OCI-LY3 (cell line): ENCODE measurements around the gene C1QTNF12.

ENCODE experiments used
- H2AFZ ChIP-seq: fragments of 200-600, 300-600 bp; shearing (Covaris generic); 2 replicates; pipeline ENCODE4 v1.6.0; 2014; ENCODE audit warnings: antibody characterized with exemption, low read depth, low read length
- H3K27ac ChIP-seq: fragments of 200-600, 300-600 bp; sonication (generic); 2 replicates; pipeline ENCODE4 v1.5.1; 2014; ENCODE audit warnings: mild to moderate bottlenecking, low read length, moderate library complexity, mixed read lengths
- H3K27me3 ChIP-seq: fragments of 200-600, 300-600 bp; sonication (generic); 2 replicates; pipeline ENCODE4 v1.6.1; 2014; ENCODE audit warnings: low read depth, low read length, mixed read lengths
- H3K36me3 ChIP-seq: fragments of 200-600, 300-600 bp; sonication (generic); replicated peaks from 2 replicates; pipeline ENCODE3; 2014; ENCODE audit warnings: low read depth, low read length, mixed read lengths
- H3K4me1 ChIP-seq: fragments of 300-600, 200-600 bp; sonication (generic); 2 replicates; pipeline ENCODE4 v1.6.1; 2014; ENCODE audit warnings: low read length, mixed read lengths
- H3K4me2 ChIP-seq: fragments of 200-600, 300-600 bp; sonication (generic); 2 replicates; pipeline ENCODE4 v1.6.1; 2014; ENCODE audit warnings: low read length, mixed read lengths
- H3K4me3 ChIP-seq: fragments of 300-600, 200-600 bp; sonication (generic); 2 replicates; pipeline ENCODE4 v1.5.1; 2014; ENCODE audit warnings: antibody characterized with exemption, mild to moderate bottlenecking, low read length, moderate library complexity
- H3K79me2 ChIP-seq: fragments of 300-600, 200-600 bp; shearing (Covaris generic); 2 replicates; pipeline ENCODE4 v1.6.1; 2014; ENCODE audit warnings: mild to moderate bottlenecking, low read length, mixed read lengths
- H3K9ac ChIP-seq: fragments of 300-600, 200-600 bp; shearing (Covaris generic); 2 replicates; pipeline ENCODE4 v1.6.0; 2014; ENCODE audit warnings: mild to moderate bottlenecking, low read length, moderate library complexity
- H3K9me3 ChIP-seq: fragments of 200-600, 300-600 bp; shearing (Covaris generic); 2 replicates; pipeline ENCODE4 v1.6.1; 2014; ENCODE audit warnings: low read length, mixed read lengths; ENCODE audit not compliant: insufficient read depth
- H4K20me1 ChIP-seq: fragments of 200-600, 300-600 bp; sonication (generic); 2 replicates; pipeline ENCODE4 v1.6.1; 2016; ENCODE audit warnings: low read length, mixed read lengths; ENCODE audit not compliant: insufficient read depth
- CTCF ChIP-seq: fragments of 200-600, 300-600 bp; sonication (generic); IDR thresholded peaks from 2 replicates; pipeline ENCODE4 v1.5.1; 2014; ENCODE audit warnings: antibody characterized with exemption, low read length, low read depth
- EZH2phosphoT487 ChIP-seq: fragments of 200-600 bp; shearing (Covaris generic); IDR thresholded peaks from 2 replicates; pipeline ENCODE4 v1.6.1; 2018; ENCODE audit warnings: antibody characterized with exemption, mixed run types, low read depth

Gene C1QTNF12

GRCh38 chr1:1256956-1257871, 10.7 kb upstream of the C1QTNF12 start:
- H3K36me3 ChIP-seq, result peaks cover 40% of the 10 kb centered on the region
- no peak overlapping the region for H3K9ac ChIP-seq
- H3K4me1 ChIP-seq, result peaks cover 9% of the 10 kb centered on the region; the same call in 1 of the 2 replicates
- H3K79me2 ChIP-seq, result peaks cover 11% of the 10 kb centered on the region; the same call in 1 of the 2 replicates
- peaks cover 6% of the 10 kb centered on the region for H4K20me1 ChIP-seq
- no peak overlapping the region for H3K4me3 ChIP-seq
- H3K27me3 ChIP-seq, result no peaks in the 10 kb centered on the region
- no peak overlapping the region for H2AFZ ChIP-seq
- H3K9me3 ChIP-seq, result no peaks in the 10 kb centered on the region
- no peak overlapping the region for H3K4me2 ChIP-seq
- H3K27ac ChIP-seq, result no peak overlapping the region
- TF ChIP-seq EZH2phosphoT487 (no peak), CTCF (no peak)

GRCh38 chr1:1255611-1256010, 9.1 kb upstream of the C1QTNF12 start:
- no peak overlapping the region for H3K9ac ChIP-seq
- peaks cover 13% of the 10 kb centered on the region for H3K4me1 ChIP-seq
- TF ChIP-seq EZH2phosphoT487 (no peak), CTCF (no peak)
- no peak overlapping the region for H3K27ac ChIP-seq
- H3K4me2 ChIP-seq, result no peak overlapping the region
- H3K79me2 ChIP-seq, result peaks cover 11% of the 10 kb centered on the region; the same call in 1 of the 2 replicates
- no peaks in the 10 kb centered on the region for H3K9me3 ChIP-seq
- no peaks in the 10 kb centered on the region for H3K27me3 ChIP-seq
- no peak overlapping the region for H3K4me3 ChIP-seq
- H4K20me1 ChIP-seq, result peaks cover 11% of the 10 kb centered on the region
- no peak overlapping the region for H2AFZ ChIP-seq
- peaks cover 32% of the 10 kb centered on the region for H3K36me3 ChIP-seq

- H3K4me2 ChIP-seq, result no peak overlapping the region
- H3K27ac ChIP-seq, result no peak overlapping the region
- H3K9me3 ChIP-seq, result no peaks in the 10 kb centered on the region
- H3K4me1 ChIP-seq, result peaks cover 12% of the 10 kb centered on the region
- H4K20me1 ChIP-seq, result peaks cover 12% of the 10 kb centered on the region
- TF ChIP-seq EZH2phosphoT487, result no peak
- TF ChIP-seq CTCF, result no peak
- no peak overlapping the region for H3K4me3 ChIP-seq
- H3K27me3 ChIP-seq, result no peaks in the 10 kb centered on the region
- H3K36me3 ChIP-seq, result peaks cover 31% of the 10 kb centered on the region
- no peak overlapping the region for H2AFZ ChIP-seq
- H3K79me2 ChIP-seq, result peaks cover 11% of the 10 kb centered on the region; the same call in 1 of the 2 replicates
- no peak overlapping the region for H3K9ac ChIP-seq
These were observed 8.6 kb upstream of the C1QTNF12 start for GRCh38 chr1:1255078-1255477.

GRCh38 chr1:1254667-1254998, 8.1 kb upstream of the C1QTNF12 start:
- peaks cover 14% of the 10 kb centered on the region for H3K4me1 ChIP-seq
- no peak overlapping the region for H2AFZ ChIP-seq
- H3K9ac ChIP-seq, result no peak overlapping the region
- H3K9me3 ChIP-seq, result no peaks in the 10 kb centered on the region
- H3K79me2 ChIP-seq, result peaks cover 11% of the 10 kb centered on the region; the same call in 1 of the 2 replicates
- no peaks in the 10 kb centered on the region for H3K27me3 ChIP-seq
- H3K4me2 ChIP-seq, result no peak overlapping the region
- peaks cover 29% of the 10 kb centered on the region for H3K36me3 ChIP-seq
- peaks cover 8% of the 10 kb centered on the region; the same call in 1 of the 2 replicates for H4K20me1 ChIP-seq
- H3K4me3 ChIP-seq, result no peak overlapping the region
- H3K27ac ChIP-seq, result no peak overlapping the region
- no peak for TF ChIP-seq CTCF
- no peak for TF ChIP-seq EZH2phosphoT487
